GM23248 (cell line): ENCODE results near the gene NME3. TPM values are rescaled to one million over a fixed set of nuclear protein-coding genes. Genes with fewer than 3 reads are reported as not detected.
"Not testable (repeated sequence)": the region's sequence is repeated elsewhere in the genome, so short reads cannot be mapped to it uniquely, and the experiment has no call there.

Experiments
- DNase-seq: peaks from one replicate; pipeline ENCODE4 v3.0.0-alpha.2; 2015
- H2AFZ ChIP-seq: fragments of 200-600 bp; sonication (generic); 2 replicates; pipeline ENCODE4 v1.6.1; 2016; ENCODE audit warnings: antibody characterized with exemption
- H3F3A ChIP-seq: fragments of 200-600 bp; sonication (generic); 2 replicates; pipeline ENCODE4 v1.6.1; 2016; ENCODE audit warnings: mild to moderate bottlenecking, antibody characterized with exemption, mixed run types; ENCODE audit not compliant: insufficient read depth
- H3K27ac ChIP-seq: fragments of 200-600 bp; sonication (generic); 2 replicates; pipeline ENCODE4 v1.5.1; 2016; ENCODE audit warnings: mild to moderate bottlenecking
- H3K27me3 ChIP-seq: fragments of 200-600 bp; sonication (generic); replicated peaks from 2 replicates; pipeline ENCODE4 v1.6.1; 2016; ENCODE audit warnings: mild to moderate bottlenecking; ENCODE audit not compliant: insufficient read depth
- H3K36me3 ChIP-seq: fragments of 200-600 bp; sonication (generic); 2 replicates; pipeline ENCODE4 v1.6.1; 2016; ENCODE audit warnings: low read depth, mild to moderate bottlenecking
- H3K4me1 ChIP-seq: fragments of 200-600 bp; sonication (generic); 2 replicates; pipeline ENCODE4 v1.6.1; 2016; ENCODE audit warnings: mild to moderate bottlenecking; ENCODE audit not compliant: insufficient read depth
- H3K4me2 ChIP-seq: fragments of 200-600 bp; sonication (generic); one replicate; pipeline ENCODE4 v1.6.1; 2016; ENCODE audit warnings: mild to moderate bottlenecking; ENCODE audit not compliant: unreplicated experiment
- H3K4me3 ChIP-seq: fragments of 200-600 bp; sonication (generic); 2 replicates; pipeline ENCODE4 v1.5.1; 2016; ENCODE audit warnings: mild to moderate bottlenecking
- H3K79me2 ChIP-seq: fragments of 200-600 bp; sonication (generic); 2 replicates; pipeline ENCODE4 v1.6.1; 2016; ENCODE audit warnings: mild to moderate bottlenecking; ENCODE audit not compliant: insufficient read depth
- H3K9ac ChIP-seq: fragments of 200-600 bp; sonication (generic); 2 replicates; pipeline ENCODE4 v1.6.1; 2016; ENCODE audit warnings: mild to moderate bottlenecking
- H3K9me2 ChIP-seq: fragments of 200-600 bp; sonication (generic); 2 replicates; pipeline ENCODE4 v1.6.1; 2016; ENCODE audit warnings: mixed run types, mild to moderate bottlenecking, moderate library complexity; ENCODE audit not compliant: insufficient read depth
- H3K9me3 ChIP-seq: fragments of 200-600 bp; sonication (generic); one replicate; pipeline ENCODE4 v1.6.1; 2017; ENCODE audit warnings: low read depth
- H4K20me1 ChIP-seq: fragments of 200-600 bp; sonication (generic); 2 replicates; pipeline ENCODE4 v1.6.0; 2016; ENCODE audit not compliant: insufficient read depth
- EZH2 ChIP-seq: fragments of 200-600 bp; sonication (generic); IDR thresholded peaks from 2 replicates; pipeline ENCODE4 v1.6.1; 2018; ENCODE audit warnings: antibody characterized with exemption, mild to moderate bottlenecking; ENCODE audit not compliant: insufficient read depth, poor library complexity, severe bottlenecking
- EZH2phosphoT487 ChIP-seq: fragments of 200-600 bp; sonication (generic); IDR thresholded peaks from 2 replicates; pipeline ENCODE4 v1.6.1; 2018; ENCODE audit warnings: antibody characterized with exemption, moderate library complexity, mild to moderate bottlenecking, low read depth; ENCODE audit not compliant: insufficient read depth
- WGBS, 2 experiments: methylation state at CpG; one replicate each; pipeline ENCODE4 v1.1.6; 2015 to 2017; ENCODE audit warnings: low lambda C conversion rate in 2 of 2, low coverage in 1 of 2; ENCODE audit errors: missing lambda C conversion rate in 2 of 2; 5-methylcytosine and 5-hydroxymethylcytosine counted together
- in situ Hi-C: fragments of 300-500 bp; cut with MboI; formaldehyde crosslinking; loops from 2 replicates; pipeline ENCODE4 v1.15.0; 2020
- polyA plus RNA-seq: library from polyadenylated mRNA; unstranded; fragments of >200 nt; fragmentation: Nextera tagmentation; extraction: Ambion mirVana; gene quantifications from 2 replicates; pipeline ENCODE4 v1.2.1, GENCODE V29; 2016
- total RNA-seq: library from RNA; depleted of rRNA; stranded (reverse); fragments of >200 nt; shearing (Covaris generic); gene quantifications from 2 replicates; pipeline ENCODE4 v1.2.3, GENCODE V29; 2014

Gene NME3
- total and polyA plus RNA-seq, 2 experiments from 2014 or later = 45.3 to 55.4 TPM

DNA sequence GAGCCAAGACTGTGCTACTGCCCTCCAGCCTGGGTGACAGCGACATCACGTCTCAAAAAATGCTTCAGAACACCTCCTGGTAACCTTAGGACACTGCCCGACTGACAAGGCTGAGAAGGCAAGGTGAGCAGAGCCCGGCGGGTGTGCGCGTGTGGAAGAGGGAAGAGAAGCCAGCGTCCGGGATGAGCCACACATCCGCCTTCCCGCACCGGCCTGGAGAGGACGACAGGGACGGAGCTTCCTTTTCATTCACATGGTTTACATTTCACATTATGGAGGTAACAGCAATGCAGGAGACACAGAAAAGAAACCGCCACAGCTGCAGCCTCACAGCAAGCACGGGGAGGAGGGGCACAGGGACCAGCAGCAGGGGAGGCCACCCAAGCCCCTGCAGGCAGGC, 38.8 kb upstream of the NME3 start:
- Histone ChIP-seq H3K4me1 (no peaks in the 10 kb centered on the region), H3K4me2 (no peak overlapping the region), H3K36me3 (no peaks in the 10 kb centered on the region), H3K79me2 (no peaks in the 10 kb centered on the region), H3K4me3 (no peak overlapping the region), H3K27ac (no peak overlapping the region), H3F3A (peaks cover 7% of the 10 kb centered on the region), H2AFZ (no peak overlapping the region), H4K20me1 (no peaks in the 10 kb centered on the region), H3K9ac (no peak overlapping the region), H3K9me2 (no peaks in the 10 kb centered on the region), H3K27me3 (no peaks in the 10 kb centered on the region), H3K9me3 (no peaks in the 10 kb centered on the region)
- in situ Hi-C loops = no loop called here
- WGBS, 2 experiments = 91 to 93% methylated on average over 16 of the region's 16 CpGs
- DNase-seq = no peak
- TF ChIP-seq EZH2phosphoT487 (no peak), EZH2 (no peak)

DNA sequence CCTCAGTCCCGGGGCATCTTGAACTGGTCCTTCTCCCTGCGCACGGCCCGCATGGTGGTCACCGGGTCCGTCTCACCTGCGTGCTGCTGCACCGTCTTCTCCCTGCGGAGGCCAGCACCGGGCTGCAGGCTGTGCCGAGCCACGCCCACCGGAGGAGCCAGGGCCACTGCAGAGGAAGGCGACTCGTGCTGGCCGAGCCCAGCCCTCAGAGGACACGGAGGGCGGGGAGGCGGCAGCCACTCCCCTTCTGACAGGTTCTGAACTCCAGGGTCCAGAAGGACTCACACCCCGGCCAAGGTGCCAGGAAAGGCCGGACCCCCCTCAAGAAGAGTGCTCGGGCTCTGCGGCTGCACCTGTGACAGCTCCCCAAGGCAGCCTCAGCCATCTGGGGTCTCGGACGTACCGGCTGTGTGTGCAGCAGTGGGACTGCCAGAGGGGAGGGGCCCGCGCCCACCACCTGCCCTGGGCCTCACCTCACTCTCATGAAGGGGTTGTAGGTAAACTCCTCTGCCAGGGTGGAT, 38.0 kb upstream of the NME3 start:
- H2AFZ ChIP-seq = no peak overlapping the region
- no peak overlapping the region for H3K4me2 ChIP-seq
- no peaks in the 10 kb centered on the region for H3K27me3 ChIP-seq
- H3K9ac ChIP-seq = no peak overlapping the region
- no peak overlapping the region for H3K4me3 ChIP-seq
- H3F3A ChIP-seq = peaks cover 7% of the 10 kb centered on the region
- in situ Hi-C loops = no loop called here
- WGBS, 2 experiments = 82 to 83% methylated on average over 24 to 28 of the region's 28 CpGs
- H4K20me1 ChIP-seq = no peaks in the 10 kb centered on the region
- H3K36me3 ChIP-seq = no peaks in the 10 kb centered on the region
- H3K4me1 ChIP-seq = no peaks in the 10 kb centered on the region
- H3K9me2 ChIP-seq = no peaks in the 10 kb centered on the region
- no peak for DNase-seq
- H3K9me3 ChIP-seq = no peaks in the 10 kb centered on the region
- no peak for TF ChIP-seq EZH2phosphoT487
- TF ChIP-seq EZH2 = no peak
- no peaks in the 10 kb centered on the region for H3K79me2 ChIP-seq
- no peak overlapping the region for H3K27ac ChIP-seq

DNA sequence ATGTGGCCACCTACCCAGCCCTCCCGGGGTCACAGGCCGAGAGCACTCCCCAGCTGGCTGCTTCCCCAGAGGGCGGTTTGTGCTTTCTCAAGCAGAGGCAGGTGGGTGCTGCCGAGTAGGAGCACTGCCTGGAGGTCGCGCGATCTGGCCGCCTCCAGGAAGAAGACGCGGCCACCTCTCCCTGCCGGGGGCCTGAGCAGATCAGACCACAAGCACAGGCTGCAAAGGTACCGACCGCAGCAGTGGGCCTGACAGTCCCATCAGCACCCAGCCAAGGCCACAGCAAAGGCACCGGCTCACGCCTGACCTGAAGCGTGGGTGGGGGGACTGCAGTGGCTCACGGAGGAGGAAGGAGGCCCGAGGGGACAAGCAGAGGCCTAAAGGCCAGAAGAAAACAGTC, 37.3 kb upstream of the NME3 start:
- Histone ChIP-seq H3K27ac (no peak overlapping the region), H2AFZ (no peak overlapping the region), H3K9me2 (no peaks in the 10 kb centered on the region), H4K20me1 (no peaks in the 10 kb centered on the region), H3K79me2 (no peaks in the 10 kb centered on the region), H3F3A (peaks cover 5% of the 10 kb centered on the region), H3K4me1 (no peaks in the 10 kb centered on the region), H3K4me3 (no peak overlapping the region), H3K4me2 (no peak overlapping the region), H3K36me3 (no peaks in the 10 kb centered on the region), H3K9me3 (no peaks in the 10 kb centered on the region), H3K9ac (no peak overlapping the region), H3K27me3 (no peaks in the 10 kb centered on the region)
- no peak for DNase-seq
- TF ChIP-seq EZH2 (no peak), EZH2phosphoT487 (no peak)
- in situ Hi-C loops = no loop called here
- WGBS, 2 experiments = 84 to 85% methylated on average over 17 to 18 of the region's 18 CpGs

DNA sequence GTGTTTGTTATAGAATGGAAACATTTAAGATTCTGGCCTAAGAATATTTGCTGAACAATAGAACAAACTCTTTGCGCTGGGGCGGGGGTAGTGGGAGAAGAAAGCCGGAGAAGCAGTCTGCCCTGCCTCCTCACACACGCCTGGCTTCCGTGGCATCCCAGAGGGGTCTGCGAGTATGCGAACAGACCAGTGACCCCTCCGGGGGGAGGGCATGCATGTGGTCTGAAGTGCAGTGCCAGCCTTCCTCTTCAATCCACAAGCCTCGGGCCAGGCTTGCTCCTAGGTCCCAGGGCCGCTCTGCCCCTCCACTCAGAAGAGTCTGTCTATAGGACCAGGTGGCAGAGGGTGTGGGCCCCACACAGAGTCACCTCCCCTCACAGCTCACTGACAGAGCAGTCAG, 36.3 kb upstream of the NME3 start:
- WGBS, 2 experiments = 92 to 95% methylated on average over 10 of the region's 10 CpGs
- Histone ChIP-seq H3K9ac (no peak overlapping the region), H3K79me2 (no peaks in the 10 kb centered on the region), H3F3A (no peaks in the 10 kb centered on the region), H3K27ac (no peak overlapping the region), H3K9me2 (no peaks in the 10 kb centered on the region), H3K9me3 (no peaks in the 10 kb centered on the region), H3K4me2 (no peak overlapping the region), H3K4me1 (no peaks in the 10 kb centered on the region), H2AFZ (no peak overlapping the region), H3K27me3 (no peaks in the 10 kb centered on the region), H3K36me3 (no peaks in the 10 kb centered on the region), H4K20me1 (no peaks in the 10 kb centered on the region), H3K4me3 (no peak overlapping the region)
- no peak for TF ChIP-seq EZH2phosphoT487
- TF ChIP-seq EZH2 = no peak
- in situ Hi-C loops = no loop called here
- no peak for DNase-seq

DNA sequence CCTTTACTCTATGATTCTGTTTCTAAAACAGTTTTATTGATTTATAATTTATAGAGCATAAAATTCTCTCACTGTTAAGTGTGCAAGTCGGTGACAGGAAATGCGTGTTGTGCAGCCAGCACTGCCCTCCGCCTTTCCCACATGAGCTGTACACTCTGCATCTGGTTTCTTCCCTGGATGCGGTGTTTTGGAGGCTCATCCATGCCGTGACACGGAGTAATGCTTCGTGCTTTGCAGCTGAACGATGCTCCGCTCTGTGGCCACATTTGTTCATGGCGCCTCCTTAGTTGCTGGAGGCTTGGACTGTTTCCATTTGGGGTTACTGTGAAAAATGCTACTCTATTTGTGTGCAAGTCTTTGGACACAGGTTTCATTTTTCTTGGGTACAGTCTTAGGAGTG, 29.4 kb upstream of the NME3 start:
- H3K9me2 ChIP-seq = no peaks in the 10 kb centered on the region
- H2AFZ ChIP-seq = no peak overlapping the region
- H3K36me3 ChIP-seq = no peaks in the 10 kb centered on the region
- no peak overlapping the region for H3K4me2 ChIP-seq
- H3K4me1 ChIP-seq = no peaks in the 10 kb centered on the region
- H3K9me3 ChIP-seq = no peaks in the 10 kb centered on the region
- H3K79me2 ChIP-seq = no peaks in the 10 kb centered on the region
- H3K9ac ChIP-seq = no peak overlapping the region
- no peak overlapping the region for H3K4me3 ChIP-seq
- 72% methylated on average over 10 of the region's 10 CpGs for WGBS, 2 experiments
- no peaks in the 10 kb centered on the region for H3F3A ChIP-seq
- in situ Hi-C loops = no loop called here
- no peak overlapping the region for H3K27ac ChIP-seq
- H3K27me3 ChIP-seq = no peaks in the 10 kb centered on the region
- H4K20me1 ChIP-seq = no peaks in the 10 kb centered on the region
- DNase-seq = no peak
- TF ChIP-seq EZH2 = no peak
- TF ChIP-seq EZH2phosphoT487 = no peak

DNA sequence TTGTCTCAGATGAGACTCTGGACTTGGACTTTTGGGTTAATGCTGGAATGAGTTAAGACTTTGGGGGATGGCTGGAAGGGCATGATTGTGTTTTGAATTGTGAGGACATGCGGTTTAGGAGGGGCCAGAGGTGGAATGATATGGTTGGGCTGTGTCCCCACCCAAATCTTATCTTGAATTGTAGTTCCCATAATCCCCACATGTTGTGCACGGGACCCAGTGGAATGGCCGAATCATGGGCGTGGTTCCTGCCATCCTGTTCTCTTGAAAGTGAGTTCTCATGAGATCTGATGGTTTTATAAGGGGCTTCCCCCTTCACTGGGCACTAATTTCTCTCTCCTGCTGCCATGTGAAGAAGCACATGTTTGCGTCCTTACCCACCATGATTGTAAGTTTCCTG, 27.9 kb upstream of the NME3 start:
- H3K4me3 ChIP-seq, H3K9me2 ChIP-seq, H4K20me1 ChIP-seq, H3K36me3 ChIP-seq, H3K9ac ChIP-seq, H3K4me1 ChIP-seq, H3K79me2 ChIP-seq, H3K27ac ChIP-seq, in situ Hi-C loops, DNase-seq, H3K9me3 ChIP-seq, H2AFZ ChIP-seq, H3K27me3 ChIP-seq, H3K4me2 ChIP-seq, H3F3A ChIP-seq: not testable (repeated sequence)
- 74 to 77% methylated on average over 5 of the region's 5 CpGs for WGBS, 2 experiments
